Thoracic aorta (tissue), 2 donors: ENCODE measurements around the gene DAND5. TPM values are rescaled to one million over a fixed set of nuclear protein-coding genes. Genes with fewer than 3 reads are reported as not detected.

Source experiments
- ATAC-seq: fragments of 150-250 bp; one replicate; pipeline ENCODE4 v1.8.0; 2017; ENCODE audit warnings: low read depth; ENCODE audit not compliant: insufficient number of reproducible peaks, low FRiP score
- DNase-seq: peaks from one replicate; pipeline ENCODE4 v3.0.0-alpha.2; 2020; ENCODE audit warnings: low spot score
- H3K27ac ChIP-seq, 2 donors: fragments of 200-600 bp; sonication (generic); 1 replicate in 1 of 2; 2 replicates in 1 of 2; pipeline ENCODE4 v1.5.1; 2016; ENCODE audit warnings: mild to moderate bottlenecking in 2 of 2, moderate library complexity in 2 of 2
- H3K27me3 ChIP-seq: fragments of 200-600 bp; sonication (generic); replicated peaks from 2 replicates; pipeline ENCODE4 v1.6.0; 2016; ENCODE audit warnings: mild to moderate bottlenecking; ENCODE audit not compliant: insufficient read depth
- H3K36me3 ChIP-seq: fragments of 200-600 bp; sonication (generic); one replicate; pipeline ENCODE4 v1.5.1; 2016
- H3K4me1 ChIP-seq, 2 donors: fragments of 200-600 bp; sonication (generic); 1 replicate in 1 of 2; 2 replicates in 1 of 2; pipeline versions ENCODE4 v1.5.1 to v1.6.0; 2016; ENCODE audit warnings: low read depth in 2 of 2, mild to moderate bottlenecking in 1 of 2; ENCODE audit not compliant: control insufficient read depth in 1 of 2
- H3K4me3 ChIP-seq: fragments of 200-600 bp; sonication (generic); 2 replicates; pipeline ENCODE4 v1.5.1; 2016; ENCODE audit warnings: mild to moderate bottlenecking
- H3K9me3 ChIP-seq: fragments of 200-600 bp; sonication (generic); 2 replicates; pipeline ENCODE4 v1.5.1; 2016
- total RNA-seq, 2 donors: library from RNA; depleted of rRNA; stranded (reverse); fragments of >200 nt; gene quantifications; one replicate each; pipeline versions ENCODE4 v1.1.0 to v1.2.3, GENCODE V29; 2016
- TF ChIP-seq, protein P1 (sequence below): fragments of 200-600 bp; sonication (generic); IDR thresholded peaks from one replicate; pipeline ENCODE4 v1.5.1; 2019; ENCODE audit warnings: antibody characterized with exemption

Gene DAND5
- total RNA-seq, 2 donors from 2014 or later: not detected

DNA sequence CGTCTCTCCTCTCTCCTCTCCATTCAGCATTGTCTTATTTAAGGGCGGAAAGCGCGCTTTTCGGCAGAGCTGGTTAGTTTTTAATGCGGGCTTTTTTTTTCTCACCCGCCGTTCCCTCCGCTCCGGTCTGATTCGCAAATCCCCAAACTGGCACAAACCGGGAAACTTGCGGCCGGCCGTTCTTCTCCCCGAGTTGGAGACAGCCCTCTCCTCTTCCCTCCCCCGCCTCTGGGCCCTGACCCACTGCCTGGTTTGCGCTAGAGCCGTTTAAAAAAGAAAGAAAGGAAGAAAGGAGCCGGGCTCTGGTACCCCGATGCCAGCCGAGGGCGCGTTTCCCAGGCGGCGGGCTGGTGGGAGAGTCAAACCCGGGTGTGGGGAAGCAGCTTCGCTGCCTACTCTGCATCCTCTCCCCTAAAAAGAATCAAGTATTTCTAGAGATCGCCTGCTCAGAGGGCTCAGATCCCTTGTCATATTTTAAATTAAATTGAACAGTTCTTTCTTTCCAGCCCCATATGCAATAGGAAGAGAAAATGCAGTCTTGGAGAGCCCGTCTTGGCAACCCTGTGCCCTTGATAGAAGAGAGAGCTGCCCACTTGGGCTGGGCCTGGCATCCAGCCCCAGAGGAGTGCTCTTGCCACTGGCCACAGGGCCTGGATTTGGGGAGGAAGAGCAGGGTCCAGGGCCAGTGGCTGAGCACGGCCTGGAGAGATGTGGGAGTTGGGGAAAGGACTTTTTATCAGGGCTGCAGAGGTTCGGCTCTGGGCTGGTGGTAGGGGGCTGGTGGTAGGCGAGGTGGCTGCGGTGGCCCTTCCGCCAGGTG, 44.9 kb downstream of the DAND5 start:
- TF ChIP-seq, protein P1, sequence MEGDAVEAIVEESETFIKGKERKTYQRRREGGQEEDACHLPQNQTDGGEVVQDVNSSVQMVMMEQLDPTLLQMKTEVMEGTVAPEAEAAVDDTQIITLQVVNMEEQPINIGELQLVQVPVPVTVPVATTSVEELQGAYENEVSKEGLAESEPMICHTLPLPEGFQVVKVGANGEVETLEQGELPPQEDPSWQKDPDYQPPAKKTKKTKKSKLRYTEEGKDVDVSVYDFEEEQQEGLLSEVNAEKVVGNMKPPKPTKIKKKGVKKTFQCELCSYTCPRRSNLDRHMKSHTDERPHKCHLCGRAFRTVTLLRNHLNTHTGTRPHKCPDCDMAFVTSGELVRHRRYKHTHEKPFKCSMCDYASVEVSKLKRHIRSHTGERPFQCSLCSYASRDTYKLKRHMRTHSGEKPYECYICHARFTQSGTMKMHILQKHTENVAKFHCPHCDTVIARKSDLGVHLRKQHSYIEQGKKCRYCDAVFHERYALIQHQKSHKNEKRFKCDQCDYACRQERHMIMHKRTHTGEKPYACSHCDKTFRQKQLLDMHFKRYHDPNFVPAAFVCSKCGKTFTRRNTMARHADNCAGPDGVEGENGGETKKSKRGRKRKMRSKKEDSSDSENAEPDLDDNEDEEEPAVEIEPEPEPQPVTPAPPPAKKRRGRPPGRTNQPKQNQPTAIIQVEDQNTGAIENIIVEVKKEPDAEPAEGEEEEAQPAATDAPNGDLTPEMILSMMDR: no peak
- Histone ChIP-seq H3K27ac (peak overlapping the region; percentile 98 to 99), H3K4me1 (peaks cover 63 to 95% of the 10 kb centered on the region in 2 donors), H3K27me3 (no peaks in the 10 kb centered on the region), H3K4me3 (peak overlapping the region; percentile 81), H3K36me3 (no peaks in the 10 kb centered on the region), H3K9me3 (no peaks in the 10 kb centered on the region)
- DNase-seq (no peak), ATAC-seq (no peak)

DNA sequence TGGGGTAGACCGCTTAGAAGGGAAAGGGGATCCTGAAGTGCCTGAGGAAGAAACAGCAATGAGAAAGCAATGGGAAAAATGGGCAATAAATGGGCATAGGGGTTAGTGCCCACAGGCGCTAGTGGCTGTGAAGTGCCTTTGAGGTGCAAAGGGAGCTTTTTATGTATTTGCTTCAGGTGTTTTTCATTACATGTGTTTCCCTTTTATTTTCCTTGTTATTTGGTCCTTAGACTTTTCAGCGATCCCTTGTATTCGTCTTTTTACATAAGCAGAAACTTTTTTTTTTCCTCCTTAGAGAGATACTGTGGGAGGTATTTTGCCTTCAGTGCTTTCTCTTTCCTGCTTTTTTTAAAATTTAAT, 45.5 kb downstream of the DAND5 start:
- DNase-seq: no peak
- H3K4me1 ChIP-seq: peaks cover 63 to 95% of the 10 kb centered on the region in 2 donors
- no peaks in the 10 kb centered on the region for H3K36me3 ChIP-seq
- no peaks in the 10 kb centered on the region for H3K9me3 ChIP-seq
- H3K27me3 ChIP-seq: no peaks in the 10 kb centered on the region
- TF ChIP-seq, protein P1: no peak
- no peak for ATAC-seq
- peak overlapping the region; percentile 98 to 99 for H3K27ac ChIP-seq
- H3K4me3 ChIP-seq: peak overlapping the region; percentile 81

DNA sequence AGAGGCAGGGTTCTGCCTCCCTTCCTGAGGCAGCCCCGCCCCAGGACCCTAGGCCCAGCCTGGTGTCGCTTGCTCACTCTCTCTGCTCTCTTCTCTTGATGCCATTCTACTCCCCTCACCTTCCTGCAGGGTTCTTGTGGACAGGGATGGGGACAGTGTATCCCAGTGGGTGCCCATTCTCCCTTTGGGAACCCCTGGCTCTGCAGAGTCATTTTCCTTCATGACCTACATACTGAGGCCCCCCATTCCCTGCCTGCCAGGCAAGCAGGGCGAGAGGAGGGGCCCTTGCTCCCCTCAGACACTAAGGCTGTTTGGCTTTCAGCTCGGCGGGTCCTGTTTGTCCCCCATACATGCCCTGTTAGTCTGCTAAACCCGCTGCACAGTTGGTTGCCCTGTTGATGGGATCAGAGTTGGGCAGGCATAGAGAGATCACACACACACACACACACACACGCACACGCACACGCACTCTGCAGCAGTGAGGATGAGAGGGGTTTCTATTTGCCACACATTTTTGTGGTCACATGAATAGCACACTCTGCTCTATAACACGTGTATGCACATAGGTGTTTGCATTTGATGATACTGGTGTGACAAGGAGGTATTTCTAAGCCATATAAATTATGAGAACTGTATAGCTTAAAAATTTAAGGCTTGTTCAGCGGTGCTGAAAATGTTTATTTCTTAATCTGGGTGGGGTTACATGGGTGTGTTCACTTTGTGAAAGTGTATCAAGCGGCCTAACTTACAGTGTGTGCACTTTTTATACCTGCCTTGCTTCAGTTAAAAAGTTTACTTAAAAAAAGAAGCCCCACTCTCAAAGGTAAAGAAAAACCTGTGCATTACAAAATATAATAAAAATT, 46.2 kb downstream of the DAND5 start:
- Histone ChIP-seq H3K9me3 (no peaks in the 10 kb centered on the region), H3K36me3 (no peaks in the 10 kb centered on the region), H3K27ac (peak overlapping the region; percentile 98 to 99), H3K27me3 (no peaks in the 10 kb centered on the region), H3K4me3 (peak overlapping the region; percentile 81), H3K4me1 (peaks cover 63 to 95% of the 10 kb centered on the region in 2 donors)
- no peak for DNase-seq
- no peak for ATAC-seq
- TF ChIP-seq, protein P1: no peak

DNA sequence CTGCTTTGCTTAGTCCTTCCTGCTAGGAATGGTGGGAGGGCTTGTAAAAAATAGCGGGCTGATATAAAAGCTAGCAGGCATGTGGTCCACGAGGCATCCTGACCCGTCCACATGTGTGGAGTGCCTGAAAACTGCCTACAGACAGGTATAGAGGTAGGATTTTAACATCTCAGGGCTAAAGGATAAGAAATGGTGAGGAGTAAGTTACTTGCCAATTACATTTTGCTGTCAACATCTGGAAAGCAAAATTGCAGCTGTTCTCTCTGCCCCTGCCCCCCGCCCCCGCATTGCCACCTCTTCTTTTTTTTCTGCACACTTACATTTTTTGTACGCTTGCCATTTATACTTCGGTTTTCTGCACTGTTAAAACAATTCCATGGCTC, 46.9 kb downstream of the DAND5 start:
- H3K36me3 ChIP-seq: no peaks in the 10 kb centered on the region

More for the DNA sequence above, 46.9 kb downstream of the DAND5 start:
- no peaks in the 10 kb centered on the region for H3K27me3 ChIP-seq
- ATAC-seq: no peak
- H3K4me3 ChIP-seq: peak overlapping the region; percentile 69
- H3K27ac ChIP-seq: peak overlapping the region; percentile 98 to 99
- DNase-seq: no peak
- TF ChIP-seq, protein P1: no peak
- peaks cover 63 to 95% of the 10 kb centered on the region in 2 donors for H3K4me1 ChIP-seq
- no peaks in the 10 kb centered on the region for H3K9me3 ChIP-seq
